ES-I3 (cell line): ENCODE data around the gene KRT33B.

ENCODE experiments used
- H3K36me3 ChIP-seq: 2 replicates; pipeline ENCODE4 v1.6.1; 2013; ENCODE audit warnings: mild to moderate bottlenecking, low read length, control low read depth, moderate library complexity; ENCODE audit not compliant: insufficient read depth
- H3K4me1 ChIP-seq: 2 replicates; pipeline ENCODE4 v1.6.1; 2013; ENCODE audit warnings: mild to moderate bottlenecking, control low read depth, low read length; ENCODE audit not compliant: insufficient read depth
- H3K9ac ChIP-seq: 2 replicates; pipeline ENCODE4 v1.6.1; 2013; ENCODE audit warnings: low read depth, mild to moderate bottlenecking, low read length, moderate library complexity
- H3K9me3 ChIP-seq: 2 replicates; pipeline ENCODE4 v1.6.1; 2013; ENCODE audit warnings: mild to moderate bottlenecking, low read length, moderate library complexity; ENCODE audit not compliant: control insufficient read depth, insufficient read depth

Gene KRT33B

GRCh38 chr17:41345992-41346391, 23.6 kb downstream of the KRT33B start:
- H3K9me3 ChIP-seq = no peaks in the 10 kb centered on the region
- no peaks in the 10 kb centered on the region for H3K36me3 ChIP-seq
- no peaks in the 10 kb centered on the region for H3K4me1 ChIP-seq
- H3K9ac ChIP-seq = no peak overlapping the region

GRCh38 chr17:41343029-41343428, 26.6 kb downstream of the KRT33B start:
- Histone ChIP-seq H3K4me1 (no peaks in the 10 kb centered on the region), H3K9ac (no peak overlapping the region), H3K36me3 (no peaks in the 10 kb centered on the region), H3K9me3 (no peaks in the 10 kb centered on the region)

GRCh38 chr17:41340934-41341861, 28.4 kb downstream of the KRT33B start:
- Histone ChIP-seq H3K9ac (no peak overlapping the region), H3K9me3 (no peaks in the 10 kb centered on the region), H3K36me3 (no peaks in the 10 kb centered on the region), H3K4me1 (no peaks in the 10 kb centered on the region)

- H3K36me3 ChIP-seq = no peaks in the 10 kb centered on the region
- no peak overlapping the region for H3K9ac ChIP-seq
- no peaks in the 10 kb centered on the region for H3K4me1 ChIP-seq
- H3K9me3 ChIP-seq = no peaks in the 10 kb centered on the region
These were observed 29.1 kb downstream of the KRT33B start for GRCh38 chr17:41340494-41340893.

GRCh38 chr17:41339571-41340172, 29.9 kb downstream of the KRT33B start:
- Histone ChIP-seq H3K9ac (no peak overlapping the region), H3K9me3 (no peaks in the 10 kb centered on the region), H3K4me1 (no peaks in the 10 kb centered on the region), H3K36me3 (no peaks in the 10 kb centered on the region)

GRCh38 chr17:41338961-41339485, 30.6 kb downstream of the KRT33B start:
- H3K9ac ChIP-seq = no peak overlapping the region
- no peaks in the 10 kb centered on the region for H3K4me1 ChIP-seq
- no peaks in the 10 kb centered on the region for H3K9me3 ChIP-seq
- H3K36me3 ChIP-seq = no peaks in the 10 kb centered on the region

GRCh38 chr17:41335747-41336146, 33.9 kb downstream of the KRT33B start:
- Histone ChIP-seq H3K4me1 (no peaks in the 10 kb centered on the region), H3K9ac (no peak overlapping the region), H3K36me3 (no peaks in the 10 kb centered on the region), H3K9me3 (no peaks in the 10 kb centered on the region)

GRCh38 chr17:41334385-41335305, 35.0 kb downstream of the KRT33B start:
- Histone ChIP-seq H3K9me3 (no peaks in the 10 kb centered on the region), H3K9ac (no peak overlapping the region)

GRCh38 chr17:41333836-41334235, 35.8 kb downstream of the KRT33B start:
- no peaks in the 10 kb centered on the region for H3K4me1 ChIP-seq
- H3K9ac ChIP-seq = no peak overlapping the region
- no peaks in the 10 kb centered on the region for H3K9me3 ChIP-seq
- H3K36me3 ChIP-seq = no peaks in the 10 kb centered on the region

More at GRCh38 chr17:41334385-41335305, 35.0 kb downstream of the KRT33B start:
- Histone ChIP-seq H3K36me3 (no peaks in the 10 kb centered on the region), H3K4me1 (no peaks in the 10 kb centered on the region)

GRCh38 chr17:41333098-41333497, 36.5 kb downstream of the KRT33B start:
- Histone ChIP-seq H3K4me1 (no peaks in the 10 kb centered on the region), H3K36me3 (no peaks in the 10 kb centered on the region), H3K9ac (no peak overlapping the region), H3K9me3 (no peaks in the 10 kb centered on the region)

GRCh38 chr17:41332239-41332638, 37.4 kb downstream of the KRT33B start:
- no peaks in the 10 kb centered on the region for H3K4me1 ChIP-seq
- H3K9ac ChIP-seq = no peak overlapping the region
- H3K9me3 ChIP-seq = no peaks in the 10 kb centered on the region
- H3K36me3 ChIP-seq = no peaks in the 10 kb centered on the region

- no peaks in the 10 kb centered on the region for H3K4me1 ChIP-seq
- no peak overlapping the region for H3K9ac ChIP-seq
- no peaks in the 10 kb centered on the region for H3K36me3 ChIP-seq
These were observed 38.0 kb downstream of the KRT33B start for GRCh38 chr17:41331606-41332005.

GRCh38 chr17:41329279-41329948, 40.2 kb downstream of the KRT33B start:
- H3K4me1 ChIP-seq = no peaks in the 10 kb centered on the region
- H3K9ac ChIP-seq = no peak overlapping the region
- H3K36me3 ChIP-seq = no peaks in the 10 kb centered on the region
- H3K9me3 ChIP-seq = no peaks in the 10 kb centered on the region

More at GRCh38 chr17:41331606-41332005, 38.0 kb downstream of the KRT33B start:
- H3K9me3 ChIP-seq = no peaks in the 10 kb centered on the region

GRCh38 chr17:41328207-41328606, 41.4 kb downstream of the KRT33B start:
- Histone ChIP-seq H3K9ac (no peak overlapping the region), H3K36me3 (no peaks in the 10 kb centered on the region), H3K9me3 (no peaks in the 10 kb centered on the region), H3K4me1 (no peaks in the 10 kb centered on the region)
